GM19099 (cell line): ENCODE data around the gene PLCD4.
A peak's percentile ranks its signal among the peaks of the same experiment; 100 is the strongest.

Experiments
- POLR2A ChIP-seq: IDR thresholded peaks from 3 replicates; pipeline ENCODE4 v1.6.1; 2011; ENCODE audit warnings: low read depth; ENCODE audit not compliant: insufficient read length; ENCODE audit errors: extremely low read depth

Gene PLCD4

DNA sequence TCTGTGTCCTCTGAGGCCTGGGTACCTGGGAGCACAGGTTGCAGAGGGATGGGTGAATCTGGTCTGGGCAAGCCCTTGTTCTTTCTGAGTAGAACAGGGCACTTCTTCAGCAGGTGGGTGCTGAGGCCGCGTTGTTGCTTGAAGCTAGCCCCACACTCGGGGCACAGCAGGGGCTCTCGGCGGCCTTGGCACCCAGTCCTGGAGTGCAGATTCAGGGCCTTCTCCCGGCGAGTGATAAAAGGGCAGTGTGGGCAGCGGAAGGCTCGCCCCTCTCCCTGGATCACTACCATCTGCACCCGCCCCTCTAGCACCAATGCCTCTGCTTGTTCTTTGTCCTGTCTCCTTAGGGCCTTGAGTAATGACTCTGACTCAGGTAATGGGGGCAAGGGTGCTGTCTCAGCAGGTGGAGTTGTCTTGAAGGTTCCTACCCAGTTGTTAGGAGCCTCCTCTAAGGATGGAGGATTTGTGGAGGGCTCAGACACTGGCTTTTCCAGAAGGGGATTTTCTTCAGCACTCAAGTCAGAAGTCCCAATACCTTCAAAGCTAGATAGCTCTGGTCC, 36.1 kb downstream of the PLCD4 start:
- TF ChIP-seq POLR2A: no peak

DNA sequence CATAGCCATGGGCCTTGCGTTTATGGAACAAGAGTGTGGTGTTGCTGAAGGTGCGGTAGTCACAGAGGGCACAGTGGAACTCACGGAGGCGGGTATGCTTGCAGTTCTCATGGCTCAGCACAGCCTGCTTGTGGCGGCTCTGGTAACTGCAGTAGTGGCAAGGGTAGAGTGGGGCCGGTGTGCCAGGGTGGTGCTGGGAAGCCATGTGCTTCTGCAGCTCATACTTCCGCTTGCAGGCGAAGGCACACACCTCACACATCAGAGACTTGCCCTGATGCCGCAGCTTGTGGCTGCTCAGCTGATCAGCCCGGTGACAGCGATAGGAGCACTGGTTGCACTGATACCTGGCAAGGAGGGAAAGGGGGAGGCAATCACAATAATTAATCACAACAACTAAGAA, 37.0 kb downstream of the PLCD4 start:
- no peak for TF ChIP-seq POLR2A

DNA sequence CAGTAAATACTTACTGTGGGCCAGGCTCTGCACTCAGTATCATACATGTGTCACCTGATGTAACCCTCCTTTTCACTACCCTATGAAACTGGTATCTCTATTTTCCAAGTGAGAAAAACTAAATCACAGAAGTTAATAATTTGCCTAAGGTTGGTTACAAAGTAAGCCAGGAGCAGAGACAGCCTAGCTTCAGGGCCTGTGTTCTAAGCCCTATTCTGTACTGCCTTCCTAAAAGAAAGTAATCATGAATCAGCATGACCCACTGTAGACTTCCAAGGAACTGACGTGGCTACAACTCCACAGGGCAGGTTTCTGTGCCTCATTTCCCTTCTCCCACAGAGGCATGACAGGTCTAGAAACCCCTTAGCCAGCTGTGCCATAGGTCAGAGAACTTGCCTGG, 37.4 kb downstream of the PLCD4 start:
- TF ChIP-seq POLR2A: no peak

DNA sequence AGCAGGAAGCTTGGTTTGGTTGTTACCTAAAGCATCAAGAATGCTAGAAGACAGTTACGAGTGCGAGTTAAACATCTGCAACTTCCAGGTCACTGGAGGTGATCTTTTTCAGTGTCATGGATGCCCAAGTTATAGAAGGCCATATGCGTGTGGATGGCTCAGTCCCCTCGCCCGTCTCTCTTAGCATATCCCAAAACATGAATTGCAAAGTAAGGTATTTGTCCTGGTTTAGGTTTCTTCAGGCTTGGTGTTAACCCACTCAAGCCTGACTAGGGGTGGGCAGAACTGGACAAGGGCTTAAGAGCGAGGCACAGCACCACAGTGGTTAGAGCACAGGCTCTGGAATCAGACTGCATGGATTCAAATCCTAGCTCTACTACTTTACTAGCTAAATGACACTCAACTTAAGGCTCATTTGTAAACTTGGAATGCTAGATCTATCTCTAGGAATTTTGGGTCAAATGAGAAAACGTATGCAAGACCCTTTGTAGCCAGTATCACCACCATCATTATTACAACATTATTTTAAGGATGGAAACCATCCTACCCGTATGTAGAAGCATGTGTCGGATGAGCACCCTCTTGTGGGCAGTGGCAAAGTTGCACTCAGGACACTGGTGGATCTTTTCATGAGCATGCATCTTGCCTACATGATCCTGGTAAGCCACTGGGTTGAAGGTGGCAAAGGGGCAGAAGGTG, 40.5 kb downstream of the PLCD4 start:
- no peak for TF ChIP-seq POLR2A

DNA sequence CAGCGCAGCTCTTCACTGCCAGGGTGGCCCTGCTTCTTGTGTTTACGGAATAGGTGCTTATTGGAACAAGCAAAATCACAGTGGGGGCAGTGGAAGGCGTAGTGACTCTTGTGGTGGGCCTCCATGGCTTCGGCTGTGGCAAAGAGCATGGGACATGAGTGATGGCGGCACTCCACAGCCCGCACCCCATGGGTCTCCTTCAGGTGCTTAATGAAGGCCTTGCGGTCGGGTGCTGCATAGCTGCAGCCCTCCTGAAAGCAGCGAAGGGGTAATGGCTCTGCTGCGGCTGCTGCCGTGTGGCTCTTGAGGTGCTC, 41.0 kb downstream of the PLCD4 start:
- TF ChIP-seq POLR2A: no peak

DNA sequence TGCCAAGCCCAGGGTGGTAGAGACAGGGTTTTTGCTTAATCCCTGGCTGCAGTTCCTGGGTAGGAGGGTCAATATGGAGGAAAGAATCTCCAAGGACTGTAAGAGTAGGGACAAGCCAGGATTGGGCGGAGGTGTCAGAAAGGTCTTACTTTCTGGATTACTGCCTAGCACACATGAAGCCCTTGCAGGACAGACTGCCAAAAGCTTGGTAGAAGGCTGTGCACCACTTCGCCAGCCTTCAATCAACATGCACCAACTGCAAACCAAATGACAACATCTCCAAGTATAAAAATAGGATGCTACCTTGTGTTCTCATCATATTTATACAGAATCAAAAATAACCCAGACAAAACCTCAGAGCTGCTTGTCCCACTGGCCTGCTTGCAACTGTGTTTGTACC, 48.1 kb downstream of the PLCD4 start:
- no peak for TF ChIP-seq POLR2A

DNA sequence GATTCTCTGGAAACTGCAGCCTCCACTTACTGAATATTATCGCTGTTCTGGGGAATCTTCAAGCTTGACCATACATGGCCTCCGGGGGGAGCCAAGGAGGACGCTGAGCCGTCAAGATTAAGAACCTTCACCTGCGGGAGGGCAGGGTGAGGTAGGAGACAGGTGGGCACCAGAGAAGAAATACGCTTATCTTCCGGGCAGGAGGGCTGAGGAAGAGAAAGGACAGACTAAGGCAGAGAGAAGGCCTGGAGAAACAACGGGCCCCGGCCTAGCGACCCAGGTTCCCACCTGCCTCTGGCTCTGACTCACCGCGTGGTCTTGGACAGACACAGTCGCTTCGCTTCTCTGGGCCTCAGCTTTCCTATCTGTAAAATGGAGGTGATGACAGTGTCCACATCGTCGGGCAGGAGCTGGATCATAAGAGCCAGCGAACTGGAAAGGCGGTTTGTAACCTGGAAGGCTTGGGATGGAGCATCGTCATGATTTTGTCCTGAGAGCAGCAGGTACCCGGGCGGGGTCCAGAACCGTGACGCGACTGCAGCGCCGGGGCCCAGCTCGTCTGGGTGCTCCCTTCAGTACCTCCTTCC, 51.1 kb downstream of the PLCD4 start:
- no peak for TF ChIP-seq POLR2A

DNA sequence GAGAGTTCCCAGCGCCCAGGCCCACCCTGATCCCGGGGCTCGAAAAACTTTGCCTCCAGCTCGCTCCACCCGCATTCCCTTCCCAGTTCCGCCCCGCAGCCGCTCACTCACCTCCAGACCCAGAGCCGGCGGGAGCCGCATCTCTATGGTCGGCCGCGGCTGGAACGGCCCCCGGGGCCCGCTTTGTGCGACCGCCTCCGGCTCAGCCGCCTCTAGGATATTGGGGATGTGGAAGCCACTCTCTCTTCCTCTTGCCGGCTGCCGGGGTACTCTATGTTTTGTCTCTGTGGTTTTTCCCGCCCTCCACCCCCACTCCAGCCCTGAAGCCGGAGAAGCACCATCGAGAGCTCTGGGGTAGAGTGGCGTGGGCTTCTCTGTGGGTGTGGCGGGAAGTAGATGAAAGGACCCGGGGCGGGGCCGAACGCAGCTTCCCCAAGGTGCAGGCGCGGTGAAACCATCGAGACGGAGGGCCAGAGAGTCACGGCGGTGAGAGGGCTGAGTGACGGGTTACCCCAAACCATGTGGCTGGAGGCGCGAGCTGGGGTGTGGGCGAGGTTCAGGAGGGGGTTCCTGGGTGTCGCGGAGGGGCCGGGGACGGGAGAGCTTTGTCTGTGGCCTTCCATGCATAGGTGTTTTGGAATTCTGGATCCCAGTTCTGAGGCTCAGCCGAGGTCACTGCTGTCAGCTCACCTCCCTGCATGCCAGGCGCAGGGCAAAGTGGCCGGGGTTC, 51.7 kb downstream of the PLCD4 start, which contains the start of the genes BCS1L and ZNF142:
Gene BCS1L (plus strand): TSS at position 426 of the 730 bp plus-strand sequence. CDS start 1,305 bp downstream, outside the sequence.
Gene ZNF142 (minus strand): TSS at position 366 of the 730 bp plus-strand sequence. CDS start 3,194 bp downstream, outside the sequence.
- TF ChIP-seq POLR2A: peak; percentile 78

DNA sequence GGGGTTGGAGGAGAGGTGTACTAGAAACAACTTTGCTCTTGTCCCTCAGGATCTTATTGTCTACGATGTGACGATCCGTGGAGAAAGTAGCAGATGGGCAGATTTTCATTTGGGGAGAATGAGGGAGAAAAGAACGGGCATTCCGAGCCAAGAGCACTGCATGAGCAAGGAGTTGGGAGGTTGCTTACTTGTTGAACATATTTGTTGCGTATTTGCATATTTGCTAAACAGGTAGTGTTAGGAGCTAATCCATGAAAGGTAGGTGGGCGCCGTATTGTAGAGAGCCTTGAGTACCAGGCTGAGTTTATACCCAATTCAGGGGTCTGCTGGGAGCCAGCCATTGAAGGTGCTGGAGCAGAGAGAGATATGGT, 52.3 kb downstream of the PLCD4 start:
- TF ChIP-seq POLR2A: no peak

DNA sequence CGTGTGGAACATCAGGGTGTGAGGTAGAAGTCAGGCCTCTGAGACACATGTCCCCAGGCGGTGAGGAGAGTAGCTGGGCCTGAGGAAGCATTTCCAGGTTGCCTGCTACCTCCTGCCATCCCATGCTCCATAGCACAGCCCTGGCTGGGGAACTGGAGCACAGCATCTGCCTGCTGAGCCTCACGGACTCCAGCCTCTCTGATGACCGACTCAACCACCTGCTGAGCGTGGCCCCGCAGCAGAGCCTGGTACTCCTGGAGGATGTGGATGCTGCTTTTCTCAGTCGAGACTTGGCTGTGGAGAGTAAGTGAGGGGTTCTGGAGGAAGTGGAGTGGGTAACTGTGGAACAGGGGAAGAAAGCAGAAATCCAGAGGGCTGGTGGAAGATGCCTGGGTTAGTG, 54.7 kb downstream of the PLCD4 start:
- no peak for TF ChIP-seq POLR2A

DNA sequence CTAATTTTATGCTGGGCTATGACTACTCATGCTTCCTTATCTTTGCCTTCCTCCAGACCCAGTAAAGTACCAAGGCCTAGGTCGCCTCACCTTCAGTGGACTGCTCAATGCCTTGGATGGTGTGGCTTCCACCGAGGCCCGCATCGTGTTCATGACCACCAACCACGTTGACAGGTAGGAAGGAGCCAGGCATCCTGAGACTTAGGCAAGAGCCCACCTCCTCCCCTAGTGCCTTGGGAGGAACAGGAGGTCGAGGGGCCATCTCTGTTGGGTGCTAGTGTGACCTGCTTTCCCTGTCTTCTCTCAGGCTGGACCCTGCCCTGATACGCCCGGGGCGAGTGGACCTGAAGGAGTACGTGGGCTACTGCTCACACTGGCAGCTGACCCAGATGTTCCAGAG, 55.1 kb downstream of the PLCD4 start:
- no peak for TF ChIP-seq POLR2A

DNA sequence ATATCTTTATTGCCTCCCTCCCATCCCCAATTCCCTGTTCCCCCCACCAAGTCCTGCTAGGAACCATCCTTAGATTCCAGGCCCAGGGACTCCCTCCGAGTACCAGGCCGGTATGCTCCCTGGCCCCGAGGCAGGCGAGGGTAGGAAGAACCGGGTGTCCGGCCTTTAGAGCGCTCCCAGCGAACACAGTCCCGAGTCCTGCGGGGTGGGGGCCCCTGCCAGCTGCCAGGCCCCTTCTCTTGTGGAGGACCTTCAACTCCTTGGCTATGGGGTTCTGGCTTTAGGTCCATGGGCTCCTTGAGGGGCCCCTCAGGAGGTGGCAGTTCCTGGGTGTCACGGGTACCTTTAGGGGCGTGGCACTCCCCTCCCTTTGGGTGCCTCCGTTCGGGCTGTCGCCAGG, 56.2 kb downstream of the PLCD4 start:
- no peak for TF ChIP-seq POLR2A

DNA sequence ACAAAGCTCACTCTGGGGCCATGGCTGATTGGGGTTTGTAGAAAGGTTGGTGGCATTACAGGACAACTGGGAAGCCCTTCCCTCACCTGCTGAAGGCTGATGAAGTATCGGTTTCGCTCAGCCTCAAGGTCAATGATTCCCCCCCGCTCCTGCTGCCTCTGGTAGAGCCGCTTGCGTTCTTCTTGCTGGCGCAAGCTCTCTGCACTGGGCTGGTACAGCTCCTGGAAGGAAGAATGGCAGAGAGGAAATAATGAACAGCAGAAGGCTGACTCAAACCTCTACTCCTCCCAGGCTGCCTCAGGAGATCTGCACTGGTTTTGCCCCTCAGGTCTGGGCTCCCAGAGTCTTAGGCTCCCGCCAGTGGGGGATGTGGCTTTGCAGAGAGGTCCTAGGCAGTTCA, 57.0 kb downstream of the PLCD4 start:
- TF ChIP-seq POLR2A: no peak

DNA sequence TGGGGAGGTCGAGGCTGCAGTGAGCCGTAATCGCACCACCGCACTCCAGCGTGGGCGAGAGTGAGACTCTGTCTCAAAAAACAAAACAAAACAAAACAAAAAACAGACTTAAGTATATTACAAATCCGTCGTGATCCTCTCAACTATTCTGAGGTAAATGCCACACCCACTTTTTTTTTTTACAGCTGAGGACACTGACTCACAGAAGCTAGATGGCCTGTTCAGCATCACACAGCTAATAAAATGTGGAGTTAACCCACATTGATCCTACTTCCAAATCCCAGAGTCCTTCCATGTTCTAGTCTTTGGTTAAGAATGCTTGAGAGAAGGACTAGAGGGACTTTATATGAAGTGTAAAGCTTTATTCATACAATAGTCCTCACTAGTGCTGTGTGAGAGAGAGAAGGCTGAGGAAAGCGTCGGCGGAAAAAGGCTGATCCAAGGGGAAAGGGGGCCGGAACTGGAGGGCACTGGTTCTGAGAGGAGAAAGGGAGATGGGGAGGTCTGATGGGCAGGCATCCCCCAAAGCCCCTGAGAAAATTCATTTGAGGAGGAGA, 63.5 kb downstream of the PLCD4 start:
- no peak for TF ChIP-seq POLR2A
